ENCODE data around the gene COL11A1.
A peak's percentile ranks its signal among the peaks of the same experiment; 100 is the strongest.

COL11A1 gene

DNA sequence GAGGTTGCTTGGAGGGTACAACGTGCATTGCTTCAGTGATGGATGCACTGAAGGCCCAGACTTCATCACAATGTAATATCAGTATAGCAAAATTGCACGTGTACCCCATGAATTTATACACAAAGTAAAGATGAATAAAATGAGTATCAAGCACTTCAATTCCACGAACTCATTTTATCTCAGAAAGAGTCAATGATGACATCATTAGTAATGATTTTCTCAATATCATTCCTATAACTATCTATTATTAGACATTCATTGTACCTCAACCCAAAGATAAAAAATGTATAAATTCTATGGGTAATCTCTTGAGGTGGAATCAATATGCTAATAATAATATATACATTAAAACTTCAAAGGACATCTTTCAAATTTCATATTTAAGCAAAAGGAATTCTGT lies 208.4 kb downstream of the COL11A1 start:
- no peaks in the 10 kb centered on the region for H3K9me3 ChIP-seq (ENCODE audit: insufficient read depth, low read depth, low read length)
- no peaks in the 10 kb centered on the region for H3K79me1 ChIP-seq (ENCODE audit: low read length)
- H3K23ac ChIP-seq (ENCODE audit: low read length) = no peak overlapping the region
- H3K36me3 ChIP-seq (ENCODE audit: control insufficient read depth in 1 of 2, insufficient read depth in 2 of 2, low read length in 2 of 2) = no peaks in the 10 kb centered on the region
- H3K4ac ChIP-seq (ENCODE audit: low read depth, low read length) = no peak overlapping the region
- no peak overlapping the region for H3K18ac ChIP-seq (ENCODE audit: low read length)
- H3K4me1 ChIP-seq (ENCODE audit: control insufficient read depth in 1 of 2, insufficient read depth in 2 of 2, low read length in 2 of 2) = no peaks in the 10 kb centered on the region
- no peak overlapping the region for H2AK5ac ChIP-seq (ENCODE audit: low read length)
- H3K4me3 ChIP-seq (ENCODE audit: low read depth, low read length) = no peak overlapping the region
- H2BK5ac ChIP-seq (ENCODE audit: low read depth, low read length, poor library complexity) = no peak overlapping the region
- no peak overlapping the region for H3K14ac ChIP-seq (ENCODE audit: low read length)
- no peaks in the 10 kb centered on the region for H3K79me2 ChIP-seq (ENCODE audit: control insufficient read depth, insufficient read depth, low read length, poor library complexity)
- H4K8ac ChIP-seq (ENCODE audit: low read depth, low read length) = no peak overlapping the region
- H3K9ac ChIP-seq (ENCODE audit: low read length) = no peak overlapping the region
- DNase-seq = no peak
- no peaks in the 10 kb centered on the region for H3K27me3 ChIP-seq (ENCODE audit: insufficient read depth, low read length)
- no peak overlapping the region for H3K4me2 ChIP-seq (ENCODE audit: low read length)
- H2AFZ ChIP-seq (ENCODE audit: insufficient read depth, low read length, poor library complexity) = no peak overlapping the region
- H2BK120ac ChIP-seq (ENCODE audit: insufficient read depth, low read length, poor library complexity) = no peak overlapping the region
- WGBS (ENCODE audit: extremely low coverage, insufficient coverage, insufficient read length) = no CpG with 5 or more reads among the region's 3 CpGs
- H3K27ac ChIP-seq (ENCODE audit: low read depth, low read length) = no peak overlapping the region
- H4K91ac ChIP-seq (ENCODE audit: low read depth, low read length) = no peak overlapping the region
- no peak overlapping the region for H4K12ac ChIP-seq (ENCODE audit: low read depth, low read length)
- no peak overlapping the region for H2BK12ac ChIP-seq (ENCODE audit: low read length)

DNA sequence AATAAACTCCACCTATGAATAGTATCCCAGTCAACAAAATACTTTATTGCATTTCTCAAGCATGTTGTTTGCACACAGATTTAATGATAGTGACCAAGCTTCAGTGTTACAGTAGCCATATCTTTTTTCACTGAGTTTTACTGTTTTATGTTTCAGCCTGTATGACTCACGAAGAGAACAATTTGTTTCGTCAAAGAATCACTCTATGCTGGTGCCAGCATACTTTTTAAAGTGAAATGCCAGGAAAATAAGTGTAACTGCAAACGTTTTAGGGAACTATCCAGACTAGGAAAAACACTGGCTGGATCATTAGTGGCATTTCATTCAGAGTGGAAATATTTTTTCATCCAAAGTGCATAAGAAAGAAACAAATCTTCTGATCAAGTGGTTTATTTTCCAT lies 210.8 kb downstream of the COL11A1 start:
- no peak overlapping the region for H3K18ac ChIP-seq (ENCODE audit: low read length)
- WGBS (ENCODE audit: extremely low coverage, insufficient coverage, insufficient read length) = no CpG with 5 or more reads among the region's 3 CpGs
- H3K79me1 ChIP-seq (ENCODE audit: low read length) = no peaks in the 10 kb centered on the region
- H3K14ac ChIP-seq (ENCODE audit: low read length) = no peak overlapping the region
- H3K9me3 ChIP-seq (ENCODE audit: insufficient read depth, low read depth, low read length) = no peaks in the 10 kb centered on the region
- no peaks in the 10 kb centered on the region for H3K79me2 ChIP-seq (ENCODE audit: control insufficient read depth, insufficient read depth, low read length, poor library complexity)
- H2BK12ac ChIP-seq (ENCODE audit: low read length) = no peak overlapping the region
- H3K27me3 ChIP-seq (ENCODE audit: insufficient read depth, low read length) = no peaks in the 10 kb centered on the region
- no peak overlapping the region for H3K9ac ChIP-seq (ENCODE audit: low read length)
- H3K4me3 ChIP-seq (ENCODE audit: low read depth, low read length) = no peak overlapping the region
- H3K4me2 ChIP-seq (ENCODE audit: low read length) = no peak overlapping the region
- no peak overlapping the region for H4K8ac ChIP-seq (ENCODE audit: low read depth, low read length)
- H3K36me3 ChIP-seq (ENCODE audit: control insufficient read depth in 1 of 2, insufficient read depth in 2 of 2, low read length in 2 of 2) = no peaks in the 10 kb centered on the region
- DNase-seq = peak; percentile 71 to 99
- H4K12ac ChIP-seq (ENCODE audit: low read depth, low read length) = no peak overlapping the region
- H2AFZ ChIP-seq (ENCODE audit: insufficient read depth, low read length, poor library complexity) = no peak overlapping the region
- no peak overlapping the region for H2AK5ac ChIP-seq (ENCODE audit: low read length)
- H3K4me1 ChIP-seq (ENCODE audit: control insufficient read depth in 1 of 2, insufficient read depth in 2 of 2, low read length in 2 of 2) = no peaks in the 10 kb centered on the region
- H3K27ac ChIP-seq (ENCODE audit: low read depth, low read length) = no peak overlapping the region
- H2BK5ac ChIP-seq (ENCODE audit: low read depth, low read length, poor library complexity) = no peak overlapping the region
- no peak overlapping the region for H4K91ac ChIP-seq (ENCODE audit: low read depth, low read length)
- H3K4ac ChIP-seq (ENCODE audit: low read depth, low read length) = no peak overlapping the region
- H3K23ac ChIP-seq (ENCODE audit: low read length) = no peak overlapping the region
- H2BK120ac ChIP-seq (ENCODE audit: insufficient read depth, low read length, poor library complexity) = no peak overlapping the region

- Histone ChIP-seq H4K91ac (ENCODE audit: low read depth, low read length) (no peak overlapping the region), H3K9ac (ENCODE audit: low read length) (no peak overlapping the region), H3K79me1 (ENCODE audit: low read length) (no peaks in the 10 kb centered on the region), H4K12ac (ENCODE audit: low read depth, low read length) (no peak overlapping the region), H2BK12ac (ENCODE audit: low read length) (no peak overlapping the region), H3K4me3 (ENCODE audit: low read depth, low read length) (no peak overlapping the region), H4K8ac (ENCODE audit: low read depth, low read length) (no peak overlapping the region), H3K36me3 (ENCODE audit: control insufficient read depth in 1 of 2, insufficient read depth in 2 of 2, low read length in 2 of 2) (no peaks in the 10 kb centered on the region), H2BK5ac (ENCODE audit: low read depth, low read length, poor library complexity) (no peak overlapping the region), H2AFZ (ENCODE audit: insufficient read depth, low read length, poor library complexity) (no peak overlapping the region), H3K14ac (ENCODE audit: low read length) (no peak overlapping the region), H3K79me2 (ENCODE audit: control insufficient read depth, insufficient read depth, low read length, poor library complexity) (no peaks in the 10 kb centered on the region), H2BK120ac (ENCODE audit: insufficient read depth, low read length, poor library complexity) (no peak overlapping the region), H3K4me1 (ENCODE audit: control insufficient read depth in 1 of 2, insufficient read depth in 2 of 2, low read length in 2 of 2) (no peaks in the 10 kb centered on the region), H2AK5ac (ENCODE audit: low read length) (no peak overlapping the region), H3K18ac (ENCODE audit: low read length) (no peak overlapping the region), H3K9me3 (ENCODE audit: insufficient read depth, low read depth, low read length) (no peaks in the 10 kb centered on the region), H3K27ac (ENCODE audit: low read depth, low read length) (no peak overlapping the region), H3K4ac (ENCODE audit: low read depth, low read length) (no peak overlapping the region), H3K4me2 (ENCODE audit: low read length) (no peak overlapping the region), H3K27me3 (ENCODE audit: insufficient read depth, low read length) (no peaks in the 10 kb centered on the region), H3K23ac (ENCODE audit: low read length) (no peak overlapping the region)
- DNase-seq = peak; percentile 54 to 76
- no CpG with 5 or more reads among the region's 2 CpGs for WGBS (ENCODE audit: extremely low coverage, insufficient coverage, insufficient read length)
These were observed 211.6 kb downstream of the COL11A1 start for GRCh38 chr1:102896771-102897170.

- no CpG with 5 or more reads among the region's 5 CpGs for WGBS (ENCODE audit: extremely low coverage, insufficient coverage, insufficient read length)
These were observed 212.0 kb downstream of the COL11A1 start for GRCh38 chr1:102896286-102896685.

More at GRCh38 chr1:102896286-102896685, 212.0 kb downstream of the COL11A1 start:
- H3K9me3 ChIP-seq (ENCODE audit: insufficient read depth, low read depth, low read length) = no peaks in the 10 kb centered on the region
- no peak overlapping the region for H4K91ac ChIP-seq (ENCODE audit: low read depth, low read length)
- H2AFZ ChIP-seq (ENCODE audit: insufficient read depth, low read length, poor library complexity) = no peak overlapping the region
- peak; percentile 42 to 81 for DNase-seq
- no peaks in the 10 kb centered on the region for H3K4me1 ChIP-seq (ENCODE audit: control insufficient read depth in 1 of 2, insufficient read depth in 2 of 2, low read length in 2 of 2)
- H2BK12ac ChIP-seq (ENCODE audit: low read length) = no peak overlapping the region
- no peaks in the 10 kb centered on the region for H3K27me3 ChIP-seq (ENCODE audit: insufficient read depth, low read length)
- H3K23ac ChIP-seq (ENCODE audit: low read length) = no peak overlapping the region
- H3K79me1 ChIP-seq (ENCODE audit: low read length) = no peaks in the 10 kb centered on the region
- H2BK120ac ChIP-seq (ENCODE audit: insufficient read depth, low read length, poor library complexity) = no peak overlapping the region
- no peak overlapping the region for H3K9ac ChIP-seq (ENCODE audit: low read length)
- H2AK5ac ChIP-seq (ENCODE audit: low read length) = no peak overlapping the region
- H2BK5ac ChIP-seq (ENCODE audit: low read depth, low read length, poor library complexity) = no peak overlapping the region
- H3K18ac ChIP-seq (ENCODE audit: low read length) = no peak overlapping the region
- no peak overlapping the region for H4K12ac ChIP-seq (ENCODE audit: low read depth, low read length)
- no peak overlapping the region for H3K4me3 ChIP-seq (ENCODE audit: low read depth, low read length)
- no peaks in the 10 kb centered on the region for H3K79me2 ChIP-seq (ENCODE audit: control insufficient read depth, insufficient read depth, low read length, poor library complexity)
- H3K36me3 ChIP-seq (ENCODE audit: control insufficient read depth in 1 of 2, insufficient read depth in 2 of 2, low read length in 2 of 2) = peaks cover 1 to 2% of the 10 kb centered on the region in 2 experiments
- no peak overlapping the region for H3K4me2 ChIP-seq (ENCODE audit: low read length)
- no peak overlapping the region for H3K27ac ChIP-seq (ENCODE audit: low read depth, low read length)
- no peak overlapping the region for H3K4ac ChIP-seq (ENCODE audit: low read depth, low read length)
- no peak overlapping the region for H3K14ac ChIP-seq (ENCODE audit: low read length)
- no peak overlapping the region for H4K8ac ChIP-seq (ENCODE audit: low read depth, low read length)

Measured in trophoblast cell (in vitro differentiated cells and primary cell).